GM04504 (cell line): Measurements from ENCODE around the gene THBD.
"Not testable (repeated sequence)": the region's sequence is repeated elsewhere in the genome, so short reads cannot be mapped to it uniquely, and the experiment has no call there.

Source experiments
- DNase-seq: peaks from one replicate; pipeline ENCODE4 v3.0.0-alpha.2; 2012; ENCODE audit warnings: low read depth

THBD gene

GRCh38 chr20:23034721-23035671 lies 14.5 kb downstream of the THBD start, which contains the start of gene SSTR4:
Gene SSTR4 (plus strand): TSS chr20:23035312. CDS start chr20:23035484, 172 bp downstream.
- no peak for DNase-seq

- DNase-seq, result no peak
Measured at GRCh38 chr20:23033918-23034317, 15.6 kb downstream of the THBD start.

- DNase-seq, result no peak
Measured at GRCh38 chr20:23032750-23033078, 16.8 kb downstream of the THBD start.

- DNase-seq, result no peak
Measured at GRCh38 chr20:23032056-23032749, 17.3 kb downstream of the THBD start.

GRCh38 chr20:23031346-23031745 lies 18.1 kb downstream of the THBD start:
- no peak for DNase-seq

GRCh38 chr20:23029324-23029723 lies 20.1 kb downstream of the THBD start:
- no peak for DNase-seq

- DNase-seq, result no peak
Measured at GRCh38 chr20:23028392-23028791, 21.1 kb downstream of the THBD start.

GRCh38 chr20:23027721-23028120 lies 21.8 kb downstream of the THBD start:
- DNase-seq, result no peak

GRCh38 chr20:23025503-23025902 lies 24.0 kb downstream of the THBD start:
- DNase-seq, result not testable (repeated sequence)

- DNase-seq, result no peak
Measured at GRCh38 chr20:23024701-23025100, 24.8 kb downstream of the THBD start.

- no peak for DNase-seq
Measured at GRCh38 chr20:23023621-23024177, 25.8 kb downstream of the THBD start.

- DNase-seq, result no peak
Measured at GRCh38 chr20:23022849-23023248, 26.6 kb downstream of the THBD start.

- DNase-seq, result no peak
Measured at GRCh38 chr20:23021951-23022350, 27.5 kb downstream of the THBD start.

- DNase-seq, result no peak
Measured at GRCh38 chr20:23021541-23021940, 27.9 kb downstream of the THBD start.

- DNase-seq, result no peak
Measured at GRCh38 chr20:23020230-23021018, 29.0 kb downstream of the THBD start.

- no peak for DNase-seq
Measured at GRCh38 chr20:23019403-23019802, 30.1 kb downstream of the THBD start.

- DNase-seq, result no peak
Measured at GRCh38 chr20:23018941-23019340, 30.5 kb downstream of the THBD start.

GRCh38 chr20:23018432-23018831 lies 31.0 kb downstream of the THBD start:
- DNase-seq, result no peak

GRCh38 chr20:23017516-23017915 lies 32.0 kb downstream of the THBD start:
- DNase-seq, result no peak

GRCh38 chr20:23013429-23013828 lies 36.0 kb downstream of the THBD start:
- DNase-seq, result no peak

GRCh38 chr20:23011008-23011721 lies 38.3 kb downstream of the THBD start:
- no peak for DNase-seq
